ENCODE measurements around the gene GOLPH3L.
"Not testable (repeated sequence)": the region's sequence is repeated elsewhere in the genome, so short reads cannot be mapped to it uniquely, and the experiment has no call there.

The GOLPH3L gene

GRCh38 chr1:150613061-150613920 is 83.7 kb downstream of the GOLPH3L start:
- no peak for DNase-seq

GRCh38 chr1:150612014-150612345 is 85.0 kb downstream of the GOLPH3L start:
- no peak for DNase-seq

- no peak for DNase-seq
Observed at GRCh38 chr1:150610576-150610975, 86.4 kb downstream of the GOLPH3L start.

DNA sequence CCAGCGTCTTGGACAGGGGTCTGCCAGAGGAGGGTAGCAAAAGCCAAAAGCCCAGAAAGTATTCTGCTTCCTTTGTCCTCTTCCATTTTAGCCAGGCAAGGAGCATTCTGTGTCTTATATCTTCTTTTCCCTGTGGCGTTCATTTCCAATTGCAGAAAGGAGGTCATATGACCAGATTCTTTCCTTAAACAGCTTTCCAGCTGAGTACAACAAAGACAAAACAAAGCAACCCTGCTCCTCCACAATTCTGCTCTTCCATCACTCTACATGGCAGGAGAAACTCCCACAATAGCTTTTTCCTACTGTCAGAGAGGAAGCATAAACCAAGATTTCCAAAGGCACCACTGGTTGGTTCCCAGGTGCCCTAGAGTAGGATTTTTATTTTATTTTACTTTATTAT is 87.2 kb downstream of the GOLPH3L start:
- DNase-seq: no peak

GRCh38 chr1:150606463-150607142 is 90.4 kb downstream of the GOLPH3L start:
- no peak for DNase-seq

DNA sequence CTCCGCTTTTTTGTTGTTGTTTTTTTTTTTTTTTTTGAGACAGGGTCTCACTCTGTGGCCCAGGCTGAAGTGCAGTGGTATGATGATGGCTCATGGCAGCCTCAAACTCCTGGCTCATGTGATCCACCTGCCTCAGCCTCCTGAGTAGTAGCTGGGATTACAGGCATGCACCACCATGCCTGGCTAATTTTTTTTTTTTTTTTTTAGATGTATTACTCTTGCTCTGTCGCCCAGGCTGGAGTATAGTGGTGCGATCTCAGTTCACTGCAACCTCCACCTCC is 91.6 kb downstream of the GOLPH3L start:
- not testable (repeated sequence) for DNase-seq

- DNase-seq: no peak
Observed at GRCh38 chr1:150604226-150604588, 92.7 kb downstream of the GOLPH3L start.

DNA sequence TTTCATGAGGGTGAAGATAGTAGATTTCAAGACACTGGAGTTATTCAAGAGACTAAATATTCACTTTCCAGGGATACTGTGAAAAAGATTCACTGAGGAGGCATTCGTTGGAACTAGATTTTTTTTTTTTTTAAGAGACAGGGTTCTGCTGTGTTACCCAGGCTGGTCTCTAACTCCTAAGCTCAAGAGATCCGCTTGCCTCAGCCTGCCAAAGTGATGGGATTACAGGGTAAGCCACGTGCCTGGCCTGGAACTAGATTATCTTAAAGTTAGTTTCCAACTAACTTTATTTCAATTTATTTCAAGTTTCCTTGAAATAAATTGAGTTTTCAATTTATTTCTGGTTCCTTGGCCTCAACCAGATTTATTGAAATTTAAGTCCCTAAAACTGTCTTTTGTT is 93.2 kb downstream of the GOLPH3L start:
- no peak for DNase-seq

- not testable (repeated sequence) for DNase-seq
Observed at GRCh38 chr1:150602372-150602771, 94.6 kb downstream of the GOLPH3L start.

DNA sequence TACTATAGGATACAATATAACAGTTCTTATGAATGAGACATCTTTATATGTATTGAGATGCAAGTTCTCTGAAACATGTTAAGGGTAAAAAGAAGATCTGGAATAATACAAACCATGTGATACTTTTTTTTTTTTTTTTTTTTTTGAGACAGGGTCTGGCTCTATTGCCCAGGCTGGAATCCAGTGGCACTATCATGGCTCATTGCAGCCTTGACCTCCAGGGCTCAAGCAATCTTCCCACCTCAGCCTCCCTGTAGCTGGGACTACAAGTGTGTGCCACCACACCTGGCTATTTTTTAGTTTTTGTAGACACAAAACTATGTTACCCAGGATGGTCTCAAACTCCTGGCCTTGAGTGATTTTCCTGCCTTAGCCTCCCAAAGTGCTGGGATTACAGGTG is 95.4 kb downstream of the GOLPH3L start:
- DNase-seq: no peak

DNA sequence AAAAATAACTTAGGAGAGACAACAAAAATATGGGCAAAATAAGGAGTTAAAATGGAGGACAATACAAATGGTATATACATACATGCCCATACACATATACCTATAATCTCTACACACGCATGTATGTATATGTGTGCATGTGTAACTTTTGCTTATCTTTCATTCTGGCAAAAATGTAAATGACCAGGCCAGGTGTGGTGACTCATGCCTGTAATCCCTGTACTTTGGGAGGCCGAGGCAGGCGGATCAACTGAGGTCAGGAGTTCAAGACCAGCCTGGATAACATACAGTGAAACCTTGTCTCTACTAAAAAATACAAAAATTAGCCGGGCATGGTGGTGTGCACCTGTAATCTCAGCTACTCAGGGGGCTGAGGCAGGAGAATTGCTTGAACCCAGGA is 98.6 kb downstream of the GOLPH3L start:
- not testable (repeated sequence) for DNase-seq

- no peak for DNase-seq
Observed at GRCh38 chr1:150596976-150597375, 100.0 kb downstream of the GOLPH3L start.

Measured in islet precursor cell (in vitro differentiated cells).